C4-2B (cell line): ENCODE measurements around the gene CTDSPL.

Experiments
- H3K27ac ChIP-seq: fragments of 450-650 bp; 2 replicates; pipeline ENCODE4 v1.5.1; 2017
- ZFX ChIP-seq: fragments of 450-650 bp; IDR thresholded peaks from 2 replicates; pipeline ENCODE4 v1.6.1; 2017
- TF ChIP-seq, protein P1 (sequence below): fragments of 450-650 bp; conservative IDR thresholded peaks from 2 replicates; pipeline ENCODE4 v1.5.1; 2017; ENCODE audit warnings: mild to moderate bottlenecking

The CTDSPL gene

DNA sequence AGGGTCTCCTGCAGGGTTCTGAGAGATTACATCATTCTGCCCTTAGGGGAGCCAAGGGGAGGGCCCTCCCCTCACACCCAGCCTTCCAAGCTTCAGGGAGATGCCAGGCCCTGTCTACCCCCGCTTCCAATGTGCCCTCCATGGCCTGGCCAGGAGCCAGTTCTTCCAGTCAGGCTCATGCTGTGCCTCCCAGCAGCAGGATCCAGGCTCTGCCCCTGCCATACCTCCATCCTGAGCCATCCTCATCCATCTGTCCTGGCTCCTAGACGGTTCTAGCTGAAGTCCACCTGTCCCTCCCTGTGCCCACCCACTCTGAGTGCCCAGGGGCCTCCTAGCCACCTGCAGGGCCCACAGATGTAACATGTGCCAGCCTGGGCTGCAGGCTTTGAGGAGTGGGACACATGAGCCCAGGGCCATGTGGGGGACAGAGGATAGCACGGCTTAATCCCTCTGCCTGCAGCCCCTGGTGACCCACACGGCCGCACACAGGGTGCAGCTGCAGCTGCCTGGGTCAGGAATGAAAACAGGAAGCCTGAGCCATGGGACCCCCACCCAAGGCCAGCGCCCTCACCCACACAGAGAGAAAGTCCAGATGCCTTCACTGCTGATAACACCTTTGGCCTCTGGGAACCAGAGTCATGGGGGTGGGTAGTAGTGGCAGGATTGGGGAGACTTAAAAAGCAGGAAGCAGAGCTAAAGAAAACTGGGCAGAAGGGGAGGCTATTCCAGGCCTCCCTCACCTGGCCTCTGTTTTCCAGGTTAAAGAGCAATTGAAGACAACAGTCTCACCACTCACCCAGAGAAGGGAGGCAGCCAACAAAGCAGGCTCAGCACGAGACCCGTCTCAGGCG lies 156.0 kb downstream of the CTDSPL start:
- no peak overlapping the region for H3K27ac ChIP-seq
- TF ChIP-seq ZFX = no peak
- TF ChIP-seq, protein P1, sequence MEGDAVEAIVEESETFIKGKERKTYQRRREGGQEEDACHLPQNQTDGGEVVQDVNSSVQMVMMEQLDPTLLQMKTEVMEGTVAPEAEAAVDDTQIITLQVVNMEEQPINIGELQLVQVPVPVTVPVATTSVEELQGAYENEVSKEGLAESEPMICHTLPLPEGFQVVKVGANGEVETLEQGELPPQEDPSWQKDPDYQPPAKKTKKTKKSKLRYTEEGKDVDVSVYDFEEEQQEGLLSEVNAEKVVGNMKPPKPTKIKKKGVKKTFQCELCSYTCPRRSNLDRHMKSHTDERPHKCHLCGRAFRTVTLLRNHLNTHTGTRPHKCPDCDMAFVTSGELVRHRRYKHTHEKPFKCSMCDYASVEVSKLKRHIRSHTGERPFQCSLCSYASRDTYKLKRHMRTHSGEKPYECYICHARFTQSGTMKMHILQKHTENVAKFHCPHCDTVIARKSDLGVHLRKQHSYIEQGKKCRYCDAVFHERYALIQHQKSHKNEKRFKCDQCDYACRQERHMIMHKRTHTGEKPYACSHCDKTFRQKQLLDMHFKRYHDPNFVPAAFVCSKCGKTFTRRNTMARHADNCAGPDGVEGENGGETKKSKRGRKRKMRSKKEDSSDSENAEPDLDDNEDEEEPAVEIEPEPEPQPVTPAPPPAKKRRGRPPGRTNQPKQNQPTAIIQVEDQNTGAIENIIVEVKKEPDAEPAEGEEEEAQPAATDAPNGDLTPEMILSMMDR = no peak

DNA sequence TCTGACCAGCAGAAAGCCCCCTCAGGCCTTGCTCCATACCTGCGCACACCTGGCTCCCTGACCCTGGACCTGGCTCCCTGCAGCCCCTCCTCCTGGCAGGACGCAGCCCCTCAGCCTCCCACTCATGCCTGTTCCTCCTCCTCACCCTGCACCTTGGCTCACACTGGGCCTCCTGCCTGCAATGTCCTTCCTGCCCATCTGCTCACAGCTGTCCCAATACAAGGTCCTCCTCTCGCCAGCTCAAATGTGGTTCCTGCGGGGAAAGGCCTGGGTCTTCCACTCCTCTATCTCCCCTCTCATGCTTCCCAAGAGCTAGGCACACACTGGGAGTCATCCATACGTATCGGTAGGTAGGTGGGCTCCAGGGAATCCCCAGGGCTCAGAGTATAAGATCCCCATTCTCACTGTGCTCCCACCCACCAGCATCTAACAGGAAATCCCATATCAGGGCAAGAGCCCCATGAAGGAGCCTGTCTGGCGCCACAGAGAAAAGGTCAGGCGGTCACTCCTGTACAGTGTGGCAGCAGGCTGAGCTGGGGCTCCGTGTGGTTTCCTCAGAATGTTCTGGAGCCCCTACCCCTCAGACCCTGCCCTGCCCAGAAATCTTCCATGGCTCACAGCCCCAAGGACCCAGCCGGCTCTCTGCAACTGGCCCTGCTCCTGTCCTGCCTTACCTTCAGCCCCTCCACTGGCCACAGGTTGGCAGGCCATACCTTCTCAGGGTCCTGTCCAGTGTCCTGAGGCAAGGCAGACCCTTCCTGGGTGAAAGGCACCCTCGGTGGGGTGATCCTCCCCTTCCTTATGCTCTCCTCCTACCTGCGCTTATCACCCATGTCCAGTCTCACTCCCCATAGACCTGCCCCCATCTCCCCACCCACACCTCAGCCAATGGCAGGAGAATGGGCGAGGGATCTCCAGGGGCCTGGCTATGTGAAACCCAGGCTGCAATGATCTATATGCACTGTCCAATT lies 156.9 kb downstream of the CTDSPL start:
- no peak overlapping the region for H3K27ac ChIP-seq
- TF ChIP-seq ZFX = no peak

DNA sequence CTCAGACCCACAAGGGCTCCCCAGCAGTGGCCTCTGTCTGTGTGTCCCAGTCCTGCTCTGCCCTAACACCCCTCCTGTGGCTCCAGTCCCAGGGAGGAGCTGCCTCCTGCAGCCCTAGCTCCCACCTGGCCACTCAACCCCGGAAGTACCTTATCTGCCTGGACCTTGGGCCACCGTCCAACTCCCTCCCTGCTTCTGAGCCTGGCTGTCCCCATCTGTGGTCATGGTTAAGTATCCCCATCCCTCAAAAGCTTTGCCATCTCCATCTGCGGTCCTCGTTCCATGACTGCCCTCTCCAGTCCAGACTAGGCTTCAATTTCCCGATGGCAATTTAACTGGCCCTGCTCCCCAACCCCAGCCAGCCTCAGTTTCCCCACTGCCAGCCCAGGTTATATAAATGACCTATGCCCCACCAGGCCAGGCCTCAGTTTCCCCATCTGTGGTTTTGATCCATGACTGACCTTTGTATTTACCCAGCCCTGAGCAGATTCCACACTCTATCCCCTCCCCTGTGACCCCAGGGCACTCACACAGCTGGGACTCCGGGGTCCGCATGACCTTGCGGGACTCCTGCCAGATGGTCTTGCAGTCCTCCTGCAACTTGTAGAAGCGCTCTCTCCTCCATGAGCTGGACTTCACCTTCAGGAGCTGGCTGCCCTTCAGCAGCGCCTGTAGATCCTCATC lies 158.1 kb downstream of the CTDSPL start:
- no peak overlapping the region for H3K27ac ChIP-seq
- TF ChIP-seq ZFX = no peak
- TF ChIP-seq, protein P1 = no peak

DNA sequence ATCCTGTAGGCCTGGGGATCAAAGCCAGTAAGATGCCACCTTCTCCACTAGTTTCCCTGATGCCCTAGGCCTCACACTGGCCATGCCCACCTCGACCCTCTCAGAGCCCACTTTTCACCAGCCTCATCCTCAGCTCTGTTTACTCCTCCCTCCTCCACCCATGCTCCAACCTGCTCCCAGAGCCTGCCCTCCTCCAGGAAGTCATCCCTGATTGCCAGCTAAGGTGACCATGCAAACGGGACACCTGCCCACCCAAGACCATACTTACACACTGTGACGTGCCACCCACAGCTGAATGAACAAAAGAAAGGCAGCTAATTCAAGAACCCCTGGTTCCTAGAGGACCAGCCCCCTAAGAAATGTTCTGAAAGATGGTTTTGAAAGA lies 158.7 kb downstream of the CTDSPL start:
- TF ChIP-seq ZFX = no peak
- TF ChIP-seq, protein P1 = no peak
- H3K27ac ChIP-seq = no peak overlapping the region

DNA sequence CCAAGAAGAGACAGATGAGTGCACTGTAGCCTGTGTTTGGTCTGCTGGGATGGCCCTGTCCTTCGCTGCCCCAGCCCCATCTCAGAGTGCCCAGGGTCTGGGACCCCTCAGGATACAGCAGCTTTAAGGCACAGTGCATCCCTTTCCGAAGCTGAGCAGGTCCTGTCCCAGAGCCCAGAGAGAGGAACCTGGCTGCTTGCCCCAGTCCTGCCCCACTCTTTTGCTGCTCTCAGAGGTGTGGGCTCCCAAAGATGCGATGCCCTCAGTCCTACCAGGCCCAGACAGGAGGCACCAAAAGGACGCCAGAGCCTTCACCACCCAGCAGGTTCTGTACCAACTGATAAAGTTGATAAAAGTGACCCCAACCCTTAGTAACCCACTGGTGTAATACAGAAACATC lies 159.5 kb downstream of the CTDSPL start:
- H3K27ac ChIP-seq = no peak overlapping the region
- TF ChIP-seq, protein P1 = no peak
- TF ChIP-seq ZFX = no peak

DNA sequence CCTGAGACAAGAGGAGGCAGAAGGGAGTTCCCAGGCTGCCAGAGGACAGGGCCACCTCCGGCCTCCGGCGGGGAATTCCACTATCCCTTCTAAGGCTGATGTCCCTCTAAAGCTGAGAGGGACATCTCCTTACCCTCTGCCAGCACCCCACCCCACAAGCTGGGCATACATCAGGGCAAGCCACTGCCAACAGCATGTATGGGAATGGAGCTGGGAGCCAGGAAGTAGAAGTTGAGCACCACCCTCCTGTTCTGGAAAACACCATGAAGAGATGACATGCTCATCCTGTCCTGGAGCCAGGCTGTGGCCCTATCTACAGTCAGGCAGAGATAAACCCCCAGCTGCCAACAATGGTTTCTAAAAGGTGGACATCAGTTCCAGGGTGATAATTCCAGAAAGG lies 160.6 kb downstream of the CTDSPL start:
- TF ChIP-seq, protein P1 = no peak
- no peak for TF ChIP-seq ZFX
- H3K27ac ChIP-seq = no peak overlapping the region

DNA sequence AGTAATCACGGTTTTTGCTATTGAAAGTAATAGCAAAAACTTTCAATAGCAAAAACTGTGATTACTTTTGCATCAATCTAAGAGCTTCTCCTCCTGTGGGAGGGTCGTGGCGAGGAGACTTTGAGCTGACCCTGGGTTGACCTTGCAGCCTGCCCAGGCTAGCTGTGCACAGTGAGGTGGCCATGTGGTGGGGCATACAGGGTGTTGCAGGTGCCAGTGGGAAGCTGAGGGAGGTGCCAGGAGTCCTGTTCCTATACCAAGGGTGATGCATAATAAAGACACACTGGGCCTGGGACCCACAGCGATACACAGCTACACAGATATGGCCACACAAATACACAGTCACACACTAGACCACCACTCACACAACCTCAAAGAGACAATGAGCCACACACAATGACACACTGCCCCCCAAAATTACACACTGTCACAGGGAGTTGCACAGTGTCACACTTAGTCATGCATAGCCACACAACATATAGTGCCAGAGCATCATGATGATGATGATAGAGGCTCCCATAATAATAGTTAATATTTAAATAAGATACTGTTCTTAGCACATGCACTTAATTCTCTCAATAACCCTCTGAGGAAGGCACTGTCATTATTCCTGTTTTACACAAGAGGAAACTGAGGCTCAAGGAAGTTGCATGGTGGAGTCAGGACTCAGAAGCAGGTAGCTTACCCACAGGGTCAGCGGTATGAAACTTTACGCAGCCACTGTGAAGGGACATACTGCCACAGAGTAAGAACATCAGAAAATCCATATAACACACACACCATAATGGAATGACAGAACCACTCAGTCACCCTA lies 161.4 kb downstream of the CTDSPL start:
- no peak for TF ChIP-seq ZFX
- TF ChIP-seq, protein P1 = no peak
- no peak overlapping the region for H3K27ac ChIP-seq
